Choroid plexus epithelial cell (primary cell): ENCODE results near the gene THEM5.

Source experiments
- DNase-seq: peaks from one replicate; pipeline ENCODE4 v3.0.0-alpha.2; 2010; ENCODE audit warnings: low read depth
- H3K4me3 ChIP-seq: 2 replicates; pipeline ENCODE4 v1.5.1; 2011; ENCODE audit warnings: low read depth, mild to moderate bottlenecking, control low read depth, low read length, moderate library complexity
- TF ChIP-seq, protein P1 (sequence below): conservative IDR thresholded peaks from 2 replicates; pipeline ENCODE4 v1.5.1; 2011; ENCODE audit warnings: low read depth, mild to moderate bottlenecking, control low read depth, inconsistent platforms, low read length, moderate library complexity

The THEM5 gene

DNA sequence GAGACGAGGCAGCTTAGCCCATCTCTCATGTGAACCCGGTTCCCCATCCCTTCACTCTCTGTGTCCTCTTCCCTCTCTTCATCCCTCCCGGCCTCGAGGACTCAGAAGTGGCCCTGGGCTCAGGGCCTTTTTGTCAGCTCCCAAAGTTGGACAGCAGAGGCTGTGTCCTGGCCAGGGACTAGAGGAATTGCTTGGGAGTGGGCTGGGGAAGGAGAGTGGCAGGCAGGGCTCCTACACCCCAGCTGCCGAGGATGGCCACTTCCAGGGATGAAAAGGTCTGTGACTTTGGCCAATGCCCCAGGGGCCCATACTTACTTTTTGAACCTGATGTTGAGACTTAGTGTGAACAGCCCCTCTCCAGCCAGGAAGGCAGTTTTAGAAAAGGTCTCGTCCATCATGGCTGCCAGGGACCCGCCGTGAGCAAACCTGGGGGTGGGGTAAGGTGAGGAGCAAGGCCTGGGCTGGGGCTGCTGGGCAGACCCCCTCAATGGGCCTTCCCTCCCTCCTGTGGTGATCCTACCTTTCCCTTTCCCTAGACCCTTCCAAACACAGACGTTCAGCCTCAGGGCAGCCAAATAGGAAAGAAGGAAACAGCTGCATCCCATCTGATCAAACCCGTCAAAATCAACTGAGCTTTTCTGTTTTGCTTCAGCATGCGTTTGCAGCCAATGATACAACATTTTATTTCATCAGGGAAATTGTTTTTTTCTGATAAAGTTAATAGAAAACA is 5.5 kb downstream of the THEM5 start:
- H3K4me3 ChIP-seq: no peak overlapping the region
- TF ChIP-seq, protein P1, sequence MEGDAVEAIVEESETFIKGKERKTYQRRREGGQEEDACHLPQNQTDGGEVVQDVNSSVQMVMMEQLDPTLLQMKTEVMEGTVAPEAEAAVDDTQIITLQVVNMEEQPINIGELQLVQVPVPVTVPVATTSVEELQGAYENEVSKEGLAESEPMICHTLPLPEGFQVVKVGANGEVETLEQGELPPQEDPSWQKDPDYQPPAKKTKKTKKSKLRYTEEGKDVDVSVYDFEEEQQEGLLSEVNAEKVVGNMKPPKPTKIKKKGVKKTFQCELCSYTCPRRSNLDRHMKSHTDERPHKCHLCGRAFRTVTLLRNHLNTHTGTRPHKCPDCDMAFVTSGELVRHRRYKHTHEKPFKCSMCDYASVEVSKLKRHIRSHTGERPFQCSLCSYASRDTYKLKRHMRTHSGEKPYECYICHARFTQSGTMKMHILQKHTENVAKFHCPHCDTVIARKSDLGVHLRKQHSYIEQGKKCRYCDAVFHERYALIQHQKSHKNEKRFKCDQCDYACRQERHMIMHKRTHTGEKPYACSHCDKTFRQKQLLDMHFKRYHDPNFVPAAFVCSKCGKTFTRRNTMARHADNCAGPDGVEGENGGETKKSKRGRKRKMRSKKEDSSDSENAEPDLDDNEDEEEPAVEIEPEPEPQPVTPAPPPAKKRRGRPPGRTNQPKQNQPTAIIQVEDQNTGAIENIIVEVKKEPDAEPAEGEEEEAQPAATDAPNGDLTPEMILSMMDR: no peak
- no peak for DNase-seq

DNA sequence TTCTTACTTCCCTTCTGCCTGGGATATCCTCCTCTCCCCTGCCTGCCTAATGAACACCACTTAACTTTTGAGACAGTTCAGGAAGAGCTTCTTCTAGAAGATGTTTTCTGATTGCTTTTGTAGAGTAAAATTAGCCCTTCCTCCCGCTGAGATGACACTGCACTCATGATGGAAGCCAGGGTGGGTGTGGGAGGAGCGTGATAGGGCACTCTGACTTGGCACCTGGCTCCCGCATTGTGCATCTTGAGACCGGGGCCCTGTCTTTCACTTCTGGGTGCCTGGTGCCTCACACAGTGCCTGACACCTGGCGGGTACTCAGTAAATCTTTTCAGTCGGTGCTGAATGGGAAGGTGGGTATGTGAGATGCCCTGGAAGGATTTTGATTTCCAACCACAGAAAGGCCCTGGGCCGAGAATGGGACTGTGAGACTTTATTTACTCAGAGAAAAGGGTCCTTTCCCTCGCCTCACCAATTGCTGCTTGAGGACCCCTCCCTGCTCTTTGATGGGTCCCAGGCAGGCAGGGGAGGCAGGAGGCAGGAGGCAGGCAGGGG is 6.8 kb downstream of the THEM5 start:
- H3K4me3 ChIP-seq: no peak overlapping the region
- TF ChIP-seq, protein P1: no peak
- no peak for DNase-seq

DNA sequence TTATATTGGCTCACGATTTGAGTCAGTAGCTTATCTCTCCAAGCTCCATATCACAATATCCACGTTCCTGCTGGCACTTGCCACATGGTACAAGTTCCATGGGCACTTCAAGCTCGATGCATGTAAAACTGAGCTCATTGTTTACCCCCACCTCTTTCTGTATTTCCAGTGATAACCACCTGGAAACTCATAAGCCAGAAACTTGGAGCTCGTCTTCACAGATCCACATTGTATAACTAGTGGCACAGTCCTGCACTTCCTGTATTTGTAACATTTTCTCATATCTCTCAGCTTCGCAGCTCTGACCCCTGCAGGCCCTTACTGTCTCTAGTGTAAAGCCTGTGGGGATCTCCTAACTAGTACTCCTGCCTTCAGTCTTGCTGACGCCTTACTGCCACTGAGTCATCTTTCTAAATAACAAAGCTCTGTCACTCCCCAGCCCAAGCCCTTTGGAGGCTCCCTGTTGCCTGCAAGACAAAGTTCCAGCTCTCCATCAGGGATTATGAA is 7.4 kb downstream of the THEM5 start:
- H3K4me3 ChIP-seq: no peak overlapping the region
- TF ChIP-seq, protein P1: peak; percentile 29
- DNase-seq: peak; percentile 51

DNA sequence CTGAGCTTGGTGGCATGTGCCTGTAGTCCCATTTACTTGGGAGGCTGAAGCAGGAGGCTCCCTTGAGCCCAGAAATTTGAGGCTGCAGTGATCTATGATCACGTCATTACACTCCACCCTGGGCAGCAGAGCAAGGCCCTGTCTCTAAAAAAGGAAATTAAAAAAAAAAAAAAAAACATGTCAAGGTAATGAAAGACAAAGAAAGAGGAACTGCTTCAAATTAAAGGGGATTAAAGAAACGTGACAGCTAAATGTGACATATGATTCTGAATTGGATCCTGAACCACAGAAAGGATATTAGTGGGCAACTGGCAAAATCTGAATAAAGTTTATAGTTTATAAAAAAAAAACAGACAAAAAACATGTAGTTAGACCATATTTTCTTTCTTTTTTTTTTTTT is 10.1 kb downstream of the THEM5 start:
- H3K4me3 ChIP-seq: no peak overlapping the region
- no peak for DNase-seq
- TF ChIP-seq, protein P1: no peak

DNA sequence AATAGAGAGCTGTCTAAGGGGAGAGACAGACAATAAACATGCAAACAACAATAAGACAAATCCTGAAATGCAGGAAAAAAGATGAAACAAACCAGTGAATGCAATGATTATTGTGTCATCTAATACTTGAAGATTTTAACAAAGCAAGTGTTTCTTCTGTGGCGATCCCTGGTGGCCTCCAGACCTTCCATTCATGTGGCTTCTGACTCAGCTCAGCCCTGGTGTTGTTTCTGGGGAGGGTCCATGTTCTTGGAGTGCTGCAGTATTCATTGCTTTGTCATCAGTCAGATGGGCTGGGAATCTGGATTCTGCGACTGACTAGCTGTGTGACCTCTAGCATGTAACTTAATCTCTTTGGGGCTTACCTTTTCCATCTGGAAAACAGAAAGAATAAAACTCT is 12.4 kb downstream of the THEM5 start:
- TF ChIP-seq, protein P1: no peak
- no peak overlapping the region for H3K4me3 ChIP-seq
- peak; percentile 77 for DNase-seq

DNA sequence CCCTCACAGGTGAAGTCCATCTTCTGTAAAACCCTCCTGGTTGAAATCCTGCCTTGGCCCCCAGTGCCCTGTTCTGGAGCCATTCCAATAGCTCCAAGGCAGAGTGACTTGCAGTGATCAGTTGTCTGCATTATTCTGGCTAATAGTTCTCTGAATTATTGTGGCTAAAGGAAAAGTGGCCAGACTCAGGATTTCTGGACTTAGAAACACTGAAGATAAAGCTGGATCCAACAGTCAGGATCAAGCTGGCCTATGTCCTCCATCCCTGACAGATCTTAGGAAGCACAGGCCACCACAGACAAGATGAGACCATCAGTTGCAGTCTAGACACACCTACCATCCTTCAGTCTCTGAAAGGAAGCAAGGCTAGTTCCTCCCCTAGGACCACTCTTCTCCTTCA is 13.1 kb downstream of the THEM5 start:
- no peak for DNase-seq
- H3K4me3 ChIP-seq: no peak overlapping the region
- TF ChIP-seq, protein P1: no peak
